Spinal cord (tissue), 10 donors: ENCODE data around the gene KCNE4. TPM values are rescaled to one million over a fixed set of nuclear protein-coding genes. Genes with fewer than 3 reads are reported as not detected.
A peak's percentile ranks its signal among the peaks of the same experiment; 100 is the strongest.

Experiments used
- DNase-seq, 6 donors: peaks; one replicate each; pipeline versions ENCODE4 v3.0.0 to v3.0.0-alpha.2; 2013 to 2015; ENCODE audit warnings: low spot score in 6 of 6, low read depth in 4 of 6
- H3K27ac ChIP-seq: one replicate; pipeline ENCODE4 v1.5.1; 2013; ENCODE audit warnings: low read depth, low read length, control low read depth
- H3K27me3 ChIP-seq: one replicate; pipeline ENCODE4 v1.6.1; 2013; ENCODE audit warnings: low read length; ENCODE audit not compliant: control insufficient read depth, insufficient read depth
- H3K36me3 ChIP-seq: one replicate; pipeline ENCODE4 v1.6.1; 2013; ENCODE audit warnings: low read length; ENCODE audit not compliant: control insufficient read depth, insufficient read depth
- H3K4me1 ChIP-seq: one replicate; pipeline ENCODE4 v1.6.1; 2013; ENCODE audit warnings: low read length; ENCODE audit not compliant: control insufficient read depth, insufficient read depth
- H3K4me3 ChIP-seq: one replicate; pipeline ENCODE4 v1.5.1; 2013; ENCODE audit warnings: low read depth, low read length, control low read depth
- H3K9me3 ChIP-seq: one replicate; pipeline ENCODE4 v1.6.1; 2013; ENCODE audit warnings: low read length; ENCODE audit not compliant: control insufficient read depth, insufficient read depth
- WGBS: methylation state at CpG from one replicate; pipeline ENCODE4 v1.1.5; 2013; ENCODE audit warnings: missing lambda C conversion rate; ENCODE audit not compliant: insufficient coverage; 5-methylcytosine and 5-hydroxymethylcytosine counted together
- polyA plus RNA-seq, 2 donors: library from polyadenylated mRNA; unstranded; fragments of 120-200 nt; gene quantifications; one replicate each; pipeline ENCODE4 v1.2.1, GENCODE V29; 2013; ENCODE audit not compliant: insufficient read length in 2 of 2
- total RNA-seq, 2 donors: library from RNA; depleted of rRNA in 1 of 2; stranded (reverse); fragments of 120-200 nt in 1 of 2; fragments of >200 nt in 1 of 2; gene quantifications; one replicate each; pipeline versions ENCODE4 v1.2.3 to v1.2.4, GENCODE V29; 2013 to 2014
- donor health status: healthy.

Gene KCNE4
- total and polyA plus RNA-seq, 4 donors, result 8.3 to 23.8 (median 12.2) TPM

GRCh38 chr2:223019987-223020717 lies 31.8 kb upstream of the KCNE4 start:
- no peak for DNase-seq
- H3K4me3 ChIP-seq, result no peak overlapping the region
- no peaks in the 10 kb centered on the region for H3K27me3 ChIP-seq
- H3K4me1 ChIP-seq, result no peaks in the 10 kb centered on the region
- no peaks in the 10 kb centered on the region for H3K36me3 ChIP-seq
- 96% methylated on average over 7 of the region's 7 CpGs for WGBS
- no peak overlapping the region for H3K27ac ChIP-seq
- peaks cover 1% of the 10 kb centered on the region for H3K9me3 ChIP-seq

- Histone ChIP-seq H3K9me3 (no peaks in the 10 kb centered on the region), H3K4me1 (no peaks in the 10 kb centered on the region), H3K4me3 (no peak overlapping the region), H3K27ac (no peak overlapping the region), H3K27me3 (no peaks in the 10 kb centered on the region), H3K36me3 (no peaks in the 10 kb centered on the region)
- WGBS, result 40% methylated on average over 2 of the region's 7 CpGs
- DNase-seq, result no peak
Observed at GRCh38 chr2:223020971-223021675, 30.9 kb upstream of the KCNE4 start.

- WGBS, result 46% methylated on average over 2 of the region's 5 CpGs
- no peaks in the 10 kb centered on the region for H3K36me3 ChIP-seq
Observed at GRCh38 chr2:223026357-223027110, 25.5 kb upstream of the KCNE4 start.

GRCh38 chr2:223027442-223027841 lies 24.5 kb upstream of the KCNE4 start:
- WGBS, result no CpG with 5 or more reads among the region's 2 CpGs
- DNase-seq, result no peak
- H3K9me3 ChIP-seq, result peaks cover 4% of the 10 kb centered on the region

More at GRCh38 chr2:223026357-223027110, 25.5 kb upstream of the KCNE4 start:
- Histone ChIP-seq H3K4me1 (no peaks in the 10 kb centered on the region), H3K9me3 (no peaks in the 10 kb centered on the region), H3K27me3 (no peaks in the 10 kb centered on the region), H3K27ac (no peak overlapping the region), H3K4me3 (no peak overlapping the region)
- DNase-seq, result no peak

GRCh38 chr2:223029287-223029686 lies 22.7 kb upstream of the KCNE4 start:
- H3K36me3 ChIP-seq, result no peaks in the 10 kb centered on the region
- no peak overlapping the region for H3K27ac ChIP-seq
- peaks cover 4% of the 10 kb centered on the region for H3K9me3 ChIP-seq
- no peaks in the 10 kb centered on the region for H3K4me1 ChIP-seq
- H3K27me3 ChIP-seq, result no peaks in the 10 kb centered on the region
- no peak overlapping the region for H3K4me3 ChIP-seq
- no CpG with 5 or more reads among the region's 3 CpGs for WGBS
- DNase-seq, result peak in 1 of 6 donors; percentile 10

More at GRCh38 chr2:223027442-223027841, 24.5 kb upstream of the KCNE4 start:
- Histone ChIP-seq H3K27ac (no peak overlapping the region), H3K4me3 (no peak overlapping the region), H3K36me3 (no peaks in the 10 kb centered on the region), H3K4me1 (no peaks in the 10 kb centered on the region), H3K27me3 (no peaks in the 10 kb centered on the region)

- DNase-seq, result no peak
- no peaks in the 10 kb centered on the region for H3K4me1 ChIP-seq
- H3K36me3 ChIP-seq, result no peaks in the 10 kb centered on the region
- 100% methylated on average over 4 of the region's 8 CpGs for WGBS
- H3K9me3 ChIP-seq, result peaks cover 4% of the 10 kb centered on the region
- no peak overlapping the region for H3K27ac ChIP-seq
- no peaks in the 10 kb centered on the region for H3K27me3 ChIP-seq
- no peak overlapping the region for H3K4me3 ChIP-seq
Observed at GRCh38 chr2:223032187-223033142, 19.5 kb upstream of the KCNE4 start.

GRCh38 chr2:223034221-223034975 lies 17.6 kb upstream of the KCNE4 start:
- H3K9me3 ChIP-seq, result peaks cover 4% of the 10 kb centered on the region
- no peak for DNase-seq
- H3K4me3 ChIP-seq, result no peak overlapping the region
- H3K27ac ChIP-seq, result no peak overlapping the region
- H3K27me3 ChIP-seq, result no peaks in the 10 kb centered on the region
- H3K4me1 ChIP-seq, result no peaks in the 10 kb centered on the region
- H3K36me3 ChIP-seq, result no peaks in the 10 kb centered on the region

- H3K27ac ChIP-seq, result no peak overlapping the region
- no peak overlapping the region for H3K4me3 ChIP-seq
- no peaks in the 10 kb centered on the region for H3K4me1 ChIP-seq
- no peaks in the 10 kb centered on the region for H3K36me3 ChIP-seq
- DNase-seq, result no peak
- WGBS, result 53% methylated on average over 1 of the region's 3 CpGs
- peaks cover under 1% of the 10 kb centered on the region for H3K9me3 ChIP-seq
- H3K27me3 ChIP-seq, result no peaks in the 10 kb centered on the region
Observed at GRCh38 chr2:223036790-223037444, 15.1 kb upstream of the KCNE4 start.
